GM12874 (cell line): ENCODE data around the gene GCDH.

ENCODE experiments used
- CTCF ChIP-seq: IDR thresholded peaks from 2 replicates; pipeline ENCODE4 v1.5.1; 2011; ENCODE audit warnings: low read depth, mild to moderate bottlenecking, control low read depth, low read length, moderate library complexity; ENCODE audit not compliant: insufficient read depth

The GCDH gene

GRCh38 chr19:12936582-12936981 is 45.6 kb downstream of the GCDH start:
- TF ChIP-seq CTCF: no peak

GRCh38 chr19:12937093-12937926 is 46.4 kb downstream of the GCDH start:
- TF ChIP-seq CTCF: no peak

DNA sequence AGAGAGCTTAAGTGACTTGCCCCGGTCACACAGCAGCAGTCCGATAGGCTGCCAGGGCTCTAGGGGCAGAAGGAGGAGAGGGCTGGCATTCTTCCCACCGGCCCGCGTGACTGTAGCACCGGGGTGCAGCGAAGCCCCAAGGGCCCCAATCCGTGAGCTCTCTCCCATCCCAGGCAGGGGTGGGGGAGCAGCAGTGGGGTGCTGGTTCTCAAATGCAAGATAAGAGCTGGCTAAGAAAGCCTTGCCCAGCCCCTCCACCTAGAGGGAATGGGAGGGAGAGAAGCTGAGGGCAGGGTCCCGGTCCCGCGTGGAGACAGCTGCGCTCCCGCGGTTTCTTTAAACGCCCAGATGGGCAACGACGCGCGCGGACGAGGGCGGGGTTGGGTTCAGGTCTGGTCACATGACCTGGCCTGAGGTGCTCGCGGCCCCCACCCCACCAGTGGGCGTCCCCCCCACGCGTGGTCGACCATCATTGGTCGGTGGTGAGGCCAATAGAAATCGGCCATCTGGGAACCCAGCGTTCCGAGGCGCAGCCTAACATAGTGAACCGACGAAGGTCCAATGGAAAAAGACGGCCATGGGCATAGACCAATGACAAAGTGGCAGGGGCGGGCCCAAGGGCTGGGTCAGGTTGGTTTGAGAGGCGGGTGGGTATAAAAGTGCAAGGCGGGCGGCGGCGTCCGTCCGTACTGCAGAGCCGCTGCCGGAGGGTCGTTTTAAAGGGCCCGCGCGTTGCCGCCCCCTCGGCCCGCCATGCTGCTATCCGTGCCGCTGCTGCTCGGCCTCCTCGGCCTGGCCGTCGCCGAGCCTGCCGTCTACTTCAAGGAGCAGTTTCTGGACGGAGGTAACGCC is 47.2 kb downstream of the GCDH start, which contains the start of gene CALR:
CALR (plus strand) TSS at position 683 of the 852 bp plus-strand sequence; CDS start at position 754, 71 bp downstream.
- no peak for TF ChIP-seq CTCF

DNA sequence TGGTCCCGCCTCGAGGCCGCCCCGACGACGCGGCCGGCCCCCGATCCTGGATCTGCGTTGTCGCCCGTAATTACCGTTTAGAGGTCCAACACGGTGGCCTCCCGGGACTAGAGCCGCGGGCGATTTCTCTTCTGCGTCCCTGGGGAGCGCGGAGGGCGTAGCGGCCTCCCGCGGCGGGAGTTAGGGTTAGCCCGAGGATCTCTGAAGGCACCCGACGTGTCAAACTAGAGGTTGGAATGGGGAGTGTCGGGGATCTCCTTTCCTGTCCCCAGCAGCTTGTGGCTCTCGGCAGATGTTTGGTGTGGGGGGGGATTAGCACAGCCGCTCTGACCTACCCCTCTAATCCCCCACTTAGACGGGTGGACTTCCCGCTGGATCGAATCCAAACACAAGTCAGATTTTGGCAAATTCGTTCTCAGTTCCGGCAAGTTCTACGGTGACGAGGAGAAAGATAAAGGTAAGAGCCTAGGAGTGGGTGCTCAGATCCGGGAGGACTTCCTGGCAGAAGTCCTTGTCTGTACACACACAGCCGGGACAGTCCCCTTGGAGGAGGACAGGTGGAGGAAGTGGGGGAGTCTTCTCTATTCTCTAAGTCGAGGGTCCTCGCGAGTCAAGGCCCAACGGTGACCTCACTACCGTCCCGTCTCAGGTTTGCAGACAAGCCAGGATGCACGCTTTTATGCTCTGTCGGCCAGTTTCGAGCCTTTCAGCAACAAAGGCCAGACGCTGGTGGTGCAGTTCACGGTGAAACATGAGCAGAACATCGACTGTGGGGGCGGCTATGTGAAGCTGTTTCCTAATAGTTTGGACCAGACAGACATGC is 48.0 kb downstream of the GCDH start:
- no peak for TF ChIP-seq CTCF

DNA sequence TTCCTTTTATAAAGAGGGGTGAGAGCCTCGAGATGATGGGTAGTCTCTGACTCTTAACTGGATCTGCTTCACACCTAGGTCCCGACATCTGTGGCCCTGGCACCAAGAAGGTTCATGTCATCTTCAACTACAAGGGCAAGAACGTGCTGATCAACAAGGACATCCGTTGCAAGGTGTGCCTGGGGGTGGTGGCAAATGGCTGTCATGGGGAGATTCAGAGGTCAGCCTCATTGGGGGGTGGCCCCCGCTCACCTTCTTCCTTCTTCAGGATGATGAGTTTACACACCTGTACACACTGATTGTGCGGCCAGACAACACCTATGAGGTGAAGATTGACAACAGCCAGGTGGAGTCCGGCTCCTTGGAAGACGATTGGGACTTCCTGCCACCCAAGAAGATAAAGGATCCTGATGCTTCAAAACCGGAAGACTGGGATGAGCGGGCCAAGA is 49.0 kb downstream of the GCDH start:
- no peak for TF ChIP-seq CTCF

- TF ChIP-seq CTCF: no peak
These were observed 49.9 kb downstream of the GCDH start for GRCh38 chr19:12940897-12941296.
